Tibial artery (tissue), 4 donors: ENCODE data around the gene SSH3.
A peak's percentile ranks its signal among the peaks of the same experiment; 100 is the strongest.

ENCODE experiments used
- DNase-seq, 2 donors: peaks; one replicate each; pipeline ENCODE4 v3.0.0-alpha.2; 2019
- H3K27ac ChIP-seq, 2 donors: fragments of 200-600 bp; sonication (generic) in 1 of 2; 1 replicate in 1 of 2; 2 replicates in 1 of 2; pipeline ENCODE4 v1.5.1; 2018 to 2019; ENCODE audit warnings: mild to moderate bottlenecking in 1 of 2
- H3K27me3 ChIP-seq, 2 donors: fragments of 200-600 bp; sonication (generic) in 1 of 2; one replicate each; pipeline versions ENCODE4 v1.5.1 to v1.6.0; 2016 to 2019
- H3K36me3 ChIP-seq, 3 donors: fragments of 200-600 bp; sonication (generic) in 2 of 3; one replicate each; pipeline ENCODE4 v1.5.1; 2016 to 2019; ENCODE audit warnings: mild to moderate bottlenecking in 2 of 3
- H3K4me1 ChIP-seq, 4 donors: fragments of 200-600 bp; sonication (generic) in 2 of 4; 1 replicate in 3 of 4; 2 replicates in 1 of 4; pipeline ENCODE4 v1.5.1; 2016 to 2019
- H3K4me3 ChIP-seq, 2 donors: fragments of 200-600 bp; sonication (generic) in 1 of 2; 1 replicate in 1 of 2; 2 replicates in 1 of 2; pipeline ENCODE4 v1.5.1; 2018 to 2019; ENCODE audit warnings: mild to moderate bottlenecking in 2 of 2
- H3K9me3 ChIP-seq, 3 donors: fragments of 200-600 bp; sonication (generic) in 1 of 3; one replicate each; pipeline ENCODE4 v1.5.1; 2016 to 2019
- intact Hi-C: fragments of 100-400 bp; cut with DNase I; formaldehyde crosslinking; loops from one replicate; pipeline ENCODE4 v1.15.0; 2023; ENCODE audit warnings: low total_unique reads
- TF ChIP-seq, protein P1 (sequence below), 2 experiments: fragments of 200-600 bp in 1 of 2; fragments of 450-650 bp in 1 of 2; IDR thresholded peaks; one replicate each; pipeline ENCODE4 v1.5.1; 2017 to 2019; ENCODE audit warnings: antibody characterized with exemption in 2 of 2, mild to moderate bottlenecking in 1 of 2, moderate library complexity in 1 of 2

SSH3 gene

DNA sequence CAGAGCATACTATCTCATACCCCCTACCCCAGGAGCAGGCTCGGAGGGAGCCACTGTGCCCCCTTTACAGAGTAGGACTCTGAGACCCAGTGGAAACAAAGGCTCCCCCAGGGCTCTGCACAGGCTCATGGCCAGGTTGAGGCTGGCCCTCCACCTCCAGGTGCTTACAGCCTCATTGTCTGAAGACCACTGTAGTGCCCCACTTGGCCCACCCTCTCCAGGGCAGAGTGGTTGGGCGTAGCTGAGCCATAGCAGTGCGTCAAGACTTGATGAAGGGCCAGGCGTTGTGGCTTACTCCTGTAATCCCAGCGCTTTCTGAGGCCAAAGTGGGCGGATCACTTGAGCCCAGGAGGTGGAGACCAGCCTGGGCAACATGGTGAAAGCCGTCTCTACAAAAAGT, 12.5 kb upstream of the SSH3 start:
- peaks cover 0 to 7% (median 0%) of the 10 kb centered on the region in 3 donors for H3K9me3 ChIP-seq
- DNase-seq = peak in 1 of 2 donors; percentile 54
- peak overlapping the region in 1 of 2 donors; percentile 94 for H3K27ac ChIP-seq
- H3K36me3 ChIP-seq = peaks cover 21 to 50% (median 43%) of the 10 kb centered on the region in 3 donors
- TF ChIP-seq, protein P1, sequence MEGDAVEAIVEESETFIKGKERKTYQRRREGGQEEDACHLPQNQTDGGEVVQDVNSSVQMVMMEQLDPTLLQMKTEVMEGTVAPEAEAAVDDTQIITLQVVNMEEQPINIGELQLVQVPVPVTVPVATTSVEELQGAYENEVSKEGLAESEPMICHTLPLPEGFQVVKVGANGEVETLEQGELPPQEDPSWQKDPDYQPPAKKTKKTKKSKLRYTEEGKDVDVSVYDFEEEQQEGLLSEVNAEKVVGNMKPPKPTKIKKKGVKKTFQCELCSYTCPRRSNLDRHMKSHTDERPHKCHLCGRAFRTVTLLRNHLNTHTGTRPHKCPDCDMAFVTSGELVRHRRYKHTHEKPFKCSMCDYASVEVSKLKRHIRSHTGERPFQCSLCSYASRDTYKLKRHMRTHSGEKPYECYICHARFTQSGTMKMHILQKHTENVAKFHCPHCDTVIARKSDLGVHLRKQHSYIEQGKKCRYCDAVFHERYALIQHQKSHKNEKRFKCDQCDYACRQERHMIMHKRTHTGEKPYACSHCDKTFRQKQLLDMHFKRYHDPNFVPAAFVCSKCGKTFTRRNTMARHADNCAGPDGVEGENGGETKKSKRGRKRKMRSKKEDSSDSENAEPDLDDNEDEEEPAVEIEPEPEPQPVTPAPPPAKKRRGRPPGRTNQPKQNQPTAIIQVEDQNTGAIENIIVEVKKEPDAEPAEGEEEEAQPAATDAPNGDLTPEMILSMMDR (IDR thresholded peaks at IDR 0.05) = no peak
- H3K4me3 ChIP-seq = no peak overlapping the region
- no peaks in the 10 kb centered on the region for H3K27me3 ChIP-seq
- intact Hi-C loops = no loop called here
- H3K4me1 ChIP-seq = peaks cover 7 to 39% (median 26%) of the 10 kb centered on the region in 4 donors

DNA sequence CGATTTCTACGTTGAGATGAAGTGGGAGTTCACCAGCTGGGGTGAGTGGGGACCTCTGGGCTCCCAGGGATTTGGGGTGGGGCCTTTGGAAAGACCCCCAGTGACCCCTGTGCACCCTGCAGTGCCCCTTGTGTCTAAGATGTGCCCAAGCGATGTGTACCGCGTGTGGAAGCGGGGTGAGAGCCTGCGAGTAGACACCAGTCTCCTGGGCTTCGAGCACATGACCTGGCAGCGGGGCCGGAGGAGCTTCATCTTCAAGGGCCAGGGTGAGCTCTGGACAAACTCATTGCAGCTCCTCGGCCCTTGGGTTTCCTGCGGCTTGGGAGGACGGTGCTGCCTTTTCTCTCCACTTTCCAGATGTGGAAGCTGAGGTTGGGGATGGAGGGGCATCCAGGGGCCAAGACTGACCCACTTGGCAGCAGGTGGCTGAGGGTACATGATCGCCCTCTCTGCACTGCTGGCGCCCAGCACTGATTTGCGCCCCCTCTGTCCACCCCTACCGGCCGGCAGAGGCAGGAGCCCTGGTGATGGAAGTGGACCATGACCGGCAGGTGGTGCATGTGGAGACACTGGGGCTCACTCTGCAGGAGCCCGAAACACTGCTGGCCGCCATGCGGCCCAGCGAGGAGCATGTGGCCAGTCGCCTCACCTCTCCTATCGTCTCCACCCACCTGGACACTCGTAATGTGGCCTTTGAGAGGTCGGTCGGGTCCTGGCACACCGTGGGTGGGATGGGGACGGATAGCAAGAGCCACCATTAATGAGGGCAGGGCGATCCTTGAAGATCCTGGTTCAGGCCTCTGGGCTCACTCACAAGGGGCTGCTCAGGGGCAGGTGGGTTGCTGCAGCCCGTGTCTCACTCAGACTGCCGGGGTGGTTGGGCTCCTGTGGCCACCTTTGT, 11.6 kb upstream of the SSH3 start:
- peaks cover 0 to 9% (median 0%) of the 10 kb centered on the region in 3 donors for H3K9me3 ChIP-seq
- H3K27me3 ChIP-seq = no peaks in the 10 kb centered on the region
- H3K4me3 ChIP-seq = no peak overlapping the region
- DNase-seq = no peak
- intact Hi-C loops = no loop called here
- no peak overlapping the region for H3K27ac ChIP-seq
- peaks cover 20 to 51% (median 40%) of the 10 kb centered on the region in 3 donors for H3K36me3 ChIP-seq
- TF ChIP-seq, protein P1 (IDR thresholded peaks at IDR 0.05) = no peak
- H3K4me1 ChIP-seq = peaks cover 7 to 36% (median 24%) of the 10 kb centered on the region in 4 donors

DNA sequence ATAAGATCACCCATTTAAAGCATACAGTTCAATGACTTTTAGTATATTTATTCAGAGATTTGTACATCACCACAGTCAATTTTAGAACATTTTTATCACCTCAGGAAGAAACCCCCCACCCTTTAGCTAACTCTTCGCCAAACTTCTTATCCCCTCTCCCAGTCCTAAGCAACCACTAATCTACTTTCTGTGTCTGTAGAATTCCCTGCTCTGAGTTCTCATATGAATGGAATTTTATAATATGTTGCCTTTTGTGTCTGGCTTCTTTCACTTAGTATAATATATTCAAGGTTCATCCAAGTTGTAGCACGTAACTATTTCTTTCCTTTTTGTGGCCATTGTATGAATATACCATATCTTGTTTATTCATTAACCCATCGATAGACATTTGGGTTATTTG, 10.7 kb upstream of the SSH3 start:
- intact Hi-C loops = no loop called here
- no peak overlapping the region for H3K27ac ChIP-seq
- peaks cover 0 to 9% (median 0%) of the 10 kb centered on the region in 3 donors for H3K9me3 ChIP-seq
- no peak overlapping the region for H3K4me3 ChIP-seq
- TF ChIP-seq, protein P1 (IDR thresholded peaks at IDR 0.05) = no peak
- H3K27me3 ChIP-seq = no peaks in the 10 kb centered on the region
- H3K36me3 ChIP-seq = peaks cover 21 to 57% (median 43%) of the 10 kb centered on the region in 3 donors
- DNase-seq = no peak
- H3K4me1 ChIP-seq = peaks cover 6 to 26% (median 19%) of the 10 kb centered on the region in 4 donors

DNA sequence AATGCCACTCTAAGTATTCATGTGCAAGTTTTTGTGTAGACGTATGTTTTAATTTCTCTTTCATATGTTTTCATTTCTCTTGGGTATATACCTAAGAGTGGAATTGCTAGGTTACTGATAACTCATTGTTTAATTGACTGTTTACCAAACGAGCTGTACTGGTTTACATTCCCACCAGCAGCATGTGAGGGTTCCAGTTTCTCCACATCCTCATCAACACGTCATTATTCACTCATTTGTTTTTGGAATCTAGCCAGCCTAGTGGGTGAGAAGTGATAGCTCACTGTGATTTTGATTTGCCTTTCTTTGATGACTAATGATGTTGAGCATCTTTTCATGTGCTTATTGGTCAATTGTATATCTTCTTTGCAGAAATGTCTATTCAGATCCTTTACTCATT, 10.2 kb upstream of the SSH3 start:
- DNase-seq = no peak
- Histone ChIP-seq H3K27me3 (no peaks in the 10 kb centered on the region), H3K9me3 (peaks cover 0 to 9% (median 0%) of the 10 kb centered on the region in 3 donors), H3K4me3 (no peak overlapping the region), H3K27ac (no peak overlapping the region), H3K4me1 (peaks cover 2 to 22% (median 15%) of the 10 kb centered on the region in 4 donors), H3K36me3 (peaks cover 21 to 59% (median 43%) of the 10 kb centered on the region in 3 donors)
- intact Hi-C loops = no loop called here
- TF ChIP-seq, protein P1 (IDR thresholded peaks at IDR 0.05) = no peak

DNA sequence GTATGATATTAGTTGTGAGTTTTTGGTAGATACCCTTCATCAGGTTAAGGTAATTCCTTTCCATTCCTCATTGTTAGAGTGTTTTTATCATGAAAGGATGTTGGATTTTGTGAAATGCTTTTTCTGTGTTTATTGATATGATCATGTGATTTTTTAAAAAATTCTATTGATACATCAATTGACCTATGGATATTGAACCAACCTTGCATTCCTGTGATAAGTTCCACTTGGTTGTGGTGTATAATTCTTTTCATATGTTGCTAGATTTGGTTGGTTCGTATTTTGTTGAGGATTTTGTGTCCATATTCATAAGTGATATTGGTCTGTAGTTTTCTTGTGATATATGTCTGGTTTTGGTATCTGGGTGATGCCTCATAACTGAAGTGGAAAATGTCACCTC, 7.5 kb upstream of the SSH3 start:
- intact Hi-C loops = no loop called here

More for the DNA sequence above, 7.5 kb upstream of the SSH3 start:
- TF ChIP-seq, protein P1 (IDR thresholded peaks at IDR 0.05) = no peak
- Histone ChIP-seq H3K27ac (no peak overlapping the region), H3K4me3 (no peak overlapping the region), H3K36me3 (peaks cover 44 to 82% (median 66%) of the 10 kb centered on the region in 3 donors), H3K9me3 (peaks cover 0 to 9% (median 0%) of the 10 kb centered on the region in 3 donors), H3K4me1 (peaks cover 0 to 7% (median under 1%) of the 10 kb centered on the region in 4 donors), H3K27me3 (no peaks in the 10 kb centered on the region)
- DNase-seq = no peak
